ENCODE results near the gene NCBP3.

DNA sequence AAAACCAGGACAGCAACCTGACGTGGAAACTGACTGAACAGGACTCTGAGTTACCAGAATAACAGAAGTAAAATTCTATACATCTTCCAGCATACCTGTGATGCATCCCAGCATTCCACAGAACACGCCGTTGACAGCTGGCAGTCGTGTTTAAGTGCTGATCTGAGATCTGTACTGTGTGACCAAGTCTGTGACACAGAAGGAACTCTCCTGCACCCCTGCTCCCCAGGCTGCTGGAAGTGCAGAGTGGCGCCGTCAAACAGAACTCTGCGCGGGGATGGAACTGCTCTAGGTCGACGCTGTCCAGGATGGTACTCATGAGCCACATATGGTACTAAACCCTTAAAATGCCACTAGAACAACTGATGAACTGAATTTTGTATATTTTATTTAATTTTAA, 44.3 kb downstream of the NCBP3 start:
- TF ChIP-seq GATA3 (IDR thresholded peaks at IDR 0.05; ENCODE audit: low read depth, low read length) (no peak), GATA2 (IDR thresholded peaks at IDR 0.05; ENCODE audit: low read depth, low read length) (no peak)
